Measurements from ENCODE around the gene ENOX2.

DNA sequence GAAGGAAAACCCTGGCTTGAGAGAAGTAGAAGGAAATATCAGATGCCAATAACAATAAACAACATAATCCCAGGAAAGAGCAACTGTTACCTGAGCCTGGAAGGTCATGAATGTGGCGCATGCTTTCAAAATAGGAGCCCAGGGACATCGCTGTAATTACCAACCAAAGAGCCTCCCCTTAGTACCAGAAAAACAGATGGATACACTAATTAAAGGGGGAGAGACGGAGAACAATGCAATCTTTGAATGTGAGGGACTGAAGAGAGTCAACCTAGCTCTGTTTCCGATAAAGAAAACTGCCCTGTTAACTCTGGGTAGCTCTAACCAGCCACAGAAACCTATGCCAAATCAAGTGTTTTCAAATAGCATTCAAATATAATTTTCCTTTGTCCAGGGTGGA, 161.4 kb downstream of the ENOX2 start:
- no peak for TF ChIP-seq POLR2AphosphoS5 (IDR thresholded peaks at IDR 0.05; ENCODE audit: borderline replicate concordance, low read depth, low read length)
- TF ChIP-seq EZH2 (IDR thresholded peaks at IDR 0.05) = no peak

All from SK-N-MC (cell line).